ENCODE results near the gene RAB11B.
"Not testable (repeated sequence)": the region's sequence is repeated elsewhere in the genome, so short reads cannot be mapped to it uniquely, and the experiment has no call there.

Gene RAB11B

GRCh38 chr19:8376373-8376974 lies 13.7 kb upstream of the RAB11B start:
- not testable (repeated sequence) for H3K27ac ChIP-seq (ENCODE audit: low read depth, low read length); H3K27me3 ChIP-seq (ENCODE audit: control insufficient read depth, insufficient read depth, low read length); H3K36me3 ChIP-seq (ENCODE audit: control insufficient read depth, insufficient read depth, low read length); H3K9ac ChIP-seq (ENCODE audit: low read length); H3K4me1 ChIP-seq (ENCODE audit: control insufficient read depth, insufficient read depth, low read length); H3K4me3 ChIP-seq (ENCODE audit: low read length)

GRCh38 chr19:8377598-8377997 lies 12.6 kb upstream of the RAB11B start:
- no peak overlapping the region for H3K4me3 ChIP-seq (ENCODE audit: low read length)
- H3K27me3 ChIP-seq (ENCODE audit: control insufficient read depth, insufficient read depth, low read length) = no peaks in the 10 kb centered on the region
- H3K4me1 ChIP-seq (ENCODE audit: control insufficient read depth, insufficient read depth, low read length) = no peaks in the 10 kb centered on the region
- peaks cover 9% of the 10 kb centered on the region for H3K36me3 ChIP-seq (ENCODE audit: control insufficient read depth, insufficient read depth, low read length)
- no peak overlapping the region for H3K27ac ChIP-seq (ENCODE audit: low read depth, low read length)
- no peak overlapping the region for H3K9ac ChIP-seq (ENCODE audit: low read length)

GRCh38 chr19:8379156-8379891 lies 10.8 kb upstream of the RAB11B start:
- H3K27ac ChIP-seq (ENCODE audit: low read depth, low read length); H3K27me3 ChIP-seq (ENCODE audit: control insufficient read depth, insufficient read depth, low read length); H3K36me3 ChIP-seq (ENCODE audit: control insufficient read depth, insufficient read depth, low read length); H3K9ac ChIP-seq (ENCODE audit: low read length); H3K4me1 ChIP-seq (ENCODE audit: control insufficient read depth, insufficient read depth, low read length); H3K4me3 ChIP-seq (ENCODE audit: low read length): not testable (repeated sequence)

GRCh38 chr19:8384569-8384968 lies 5.6 kb upstream of the RAB11B start:
- not testable (repeated sequence) for H3K27me3 ChIP-seq (ENCODE audit: control insufficient read depth, insufficient read depth, low read length); H3K4me3 ChIP-seq (ENCODE audit: low read length); H3K9ac ChIP-seq (ENCODE audit: low read length); H3K36me3 ChIP-seq (ENCODE audit: control insufficient read depth, insufficient read depth, low read length); H3K4me1 ChIP-seq (ENCODE audit: control insufficient read depth, insufficient read depth, low read length); H3K27ac ChIP-seq (ENCODE audit: low read depth, low read length)

GRCh38 chr19:8385103-8385502 lies 5.1 kb upstream of the RAB11B start:
- not testable (repeated sequence) for H3K36me3 ChIP-seq (ENCODE audit: control insufficient read depth, insufficient read depth, low read length); H3K27me3 ChIP-seq (ENCODE audit: control insufficient read depth, insufficient read depth, low read length); H3K9ac ChIP-seq (ENCODE audit: low read length); H3K4me1 ChIP-seq (ENCODE audit: control insufficient read depth, insufficient read depth, low read length); H3K27ac ChIP-seq (ENCODE audit: low read depth, low read length); H3K4me3 ChIP-seq (ENCODE audit: low read length)

- H3K4me3 ChIP-seq (ENCODE audit: low read length); H3K27me3 ChIP-seq (ENCODE audit: control insufficient read depth, insufficient read depth, low read length); H3K9ac ChIP-seq (ENCODE audit: low read length); H3K4me1 ChIP-seq (ENCODE audit: control insufficient read depth, insufficient read depth, low read length); H3K36me3 ChIP-seq (ENCODE audit: control insufficient read depth, insufficient read depth, low read length); H3K27ac ChIP-seq (ENCODE audit: low read depth, low read length): not testable (repeated sequence)
Observed at GRCh38 chr19:8385566-8385965, 4.6 kb upstream of the RAB11B start.

- H3K4me3 ChIP-seq (ENCODE audit: low read length); H3K9ac ChIP-seq (ENCODE audit: low read length); H3K27ac ChIP-seq (ENCODE audit: low read depth, low read length); H3K27me3 ChIP-seq (ENCODE audit: control insufficient read depth, insufficient read depth, low read length); H3K36me3 ChIP-seq (ENCODE audit: control insufficient read depth, insufficient read depth, low read length); H3K4me1 ChIP-seq (ENCODE audit: control insufficient read depth, insufficient read depth, low read length): not testable (repeated sequence)
Observed at GRCh38 chr19:8386419-8386818, 3.7 kb upstream of the RAB11B start.

GRCh38 chr19:8386990-8387389 lies 3.2 kb upstream of the RAB11B start:
- Histone ChIP-seq H3K27ac (ENCODE audit: low read depth, low read length) (no peak overlapping the region), H3K9ac (ENCODE audit: low read length) (no peak overlapping the region), H3K4me1 (ENCODE audit: control insufficient read depth, insufficient read depth, low read length) (peaks cover 12% of the 10 kb centered on the region), H3K36me3 (ENCODE audit: control insufficient read depth, insufficient read depth, low read length) (no peaks in the 10 kb centered on the region), H3K27me3 (ENCODE audit: control insufficient read depth, insufficient read depth, low read length) (no peaks in the 10 kb centered on the region), H3K4me3 (ENCODE audit: low read length) (no peak overlapping the region)

GRCh38 chr19:8387688-8388611 lies 2.2 kb upstream of the RAB11B start:
- Histone ChIP-seq H3K36me3 (ENCODE audit: control insufficient read depth, insufficient read depth, low read length) (no peaks in the 10 kb centered on the region), H3K4me3 (ENCODE audit: low read length) (no peak overlapping the region), H3K27me3 (ENCODE audit: control insufficient read depth, insufficient read depth, low read length) (no peaks in the 10 kb centered on the region), H3K9ac (ENCODE audit: low read length) (no peak overlapping the region), H3K4me1 (ENCODE audit: control insufficient read depth, insufficient read depth, low read length) (peaks cover 14% of the 10 kb centered on the region), H3K27ac (ENCODE audit: low read depth, low read length) (no peak overlapping the region)

GRCh38 chr19:8388612-8388958 lies 1.6 kb upstream of the RAB11B start:
- Histone ChIP-seq H3K36me3 (ENCODE audit: control insufficient read depth, insufficient read depth, low read length) (no peaks in the 10 kb centered on the region), H3K9ac (ENCODE audit: low read length) (no peak overlapping the region), H3K4me1 (ENCODE audit: control insufficient read depth, insufficient read depth, low read length) (peaks cover 14% of the 10 kb centered on the region), H3K4me3 (ENCODE audit: low read length) (no peak overlapping the region), H3K27me3 (ENCODE audit: control insufficient read depth, insufficient read depth, low read length) (no peaks in the 10 kb centered on the region), H3K27ac (ENCODE audit: low read depth, low read length) (no peak overlapping the region)

- peaks cover 14% of the 10 kb centered on the region for H3K4me1 ChIP-seq (ENCODE audit: control insufficient read depth, insufficient read depth, low read length)
- H3K36me3 ChIP-seq (ENCODE audit: control insufficient read depth, insufficient read depth, low read length) = no peaks in the 10 kb centered on the region
- peak overlapping the region; percentile 100 for H3K27ac ChIP-seq (ENCODE audit: low read depth, low read length)
- no peaks in the 10 kb centered on the region for H3K27me3 ChIP-seq (ENCODE audit: control insufficient read depth, insufficient read depth, low read length)
- peak overlapping the region; percentile 95 for H3K9ac ChIP-seq (ENCODE audit: low read length)
- peak overlapping the region; percentile 83 for H3K4me3 ChIP-seq (ENCODE audit: low read length)
Observed at GRCh38 chr19:8390617-8390981, 439 bp downstream of the RAB11B start.

GRCh38 chr19:8391198-8392016 lies 1.2 kb downstream of the RAB11B start:
- H3K36me3 ChIP-seq (ENCODE audit: control insufficient read depth, insufficient read depth, low read length) = no peaks in the 10 kb centered on the region
- H3K9ac ChIP-seq (ENCODE audit: low read length) = no peak overlapping the region
- no peaks in the 10 kb centered on the region for H3K27me3 ChIP-seq (ENCODE audit: control insufficient read depth, insufficient read depth, low read length)
- peaks cover 14% of the 10 kb centered on the region for H3K4me1 ChIP-seq (ENCODE audit: control insufficient read depth, insufficient read depth, low read length)
- H3K27ac ChIP-seq (ENCODE audit: low read depth, low read length) = peak overlapping the region; percentile 88
- peak overlapping the region; percentile 38 for H3K4me3 ChIP-seq (ENCODE audit: low read length)

Data from rectal smooth muscle tissue (tissue), 1 donor.